Fibroblast of skin of right quadriceps (primary cell): Measurements from ENCODE around the gene ITPR1.

Experiments used
- DNase-seq: peaks from one replicate; pipeline ENCODE4 v3.0.0-alpha.2; 2013

ITPR1 gene

GRCh38 chr3:4729061-4729973 lies 236.2 kb downstream of the ITPR1 start:
- no peak for DNase-seq

DNA sequence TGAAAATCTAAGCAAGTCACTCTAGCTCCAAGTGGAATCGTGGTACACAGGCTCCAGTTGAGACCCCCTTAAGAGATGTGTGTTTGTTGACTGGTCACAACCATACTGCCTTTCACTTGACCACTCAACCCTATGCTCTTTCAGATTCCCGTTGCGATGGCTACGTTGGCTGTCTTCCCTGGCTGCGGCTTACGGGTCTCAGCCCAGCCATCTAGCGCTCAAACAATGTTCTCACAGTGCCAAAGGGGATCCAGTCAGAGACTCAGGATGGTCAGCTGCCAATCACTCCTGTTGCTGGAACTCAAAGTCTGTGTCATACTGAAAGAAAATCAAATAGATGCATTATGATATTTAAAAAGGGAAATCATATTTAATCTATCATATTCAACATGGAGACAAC lies 237.6 kb downstream of the ITPR1 start:
- DNase-seq, result no peak

GRCh38 chr3:4731543-4732111 lies 238.5 kb downstream of the ITPR1 start:
- DNase-seq, result no peak

DNA sequence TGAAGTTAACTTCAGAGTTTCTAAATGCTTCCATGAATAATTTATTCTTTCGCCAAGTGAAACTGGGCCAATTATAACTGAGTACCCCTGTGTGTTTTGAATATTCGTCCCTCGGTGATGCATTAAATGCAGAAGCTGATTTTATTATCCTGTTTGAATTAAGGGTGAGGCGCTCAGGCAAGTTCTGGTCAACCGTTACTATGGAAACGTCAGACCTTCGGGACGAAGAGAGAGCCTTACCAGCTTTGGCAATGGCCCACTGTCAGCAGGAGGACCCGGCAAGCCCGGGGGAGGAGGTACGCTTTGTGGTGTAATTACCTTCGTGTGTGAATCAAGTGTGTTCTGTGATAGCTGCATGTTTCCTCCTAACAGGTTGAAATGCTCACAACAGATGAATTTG lies 239.8 kb downstream of the ITPR1 start:
- no peak for DNase-seq

GRCh38 chr3:4734454-4734853 lies 241.3 kb downstream of the ITPR1 start:
- DNase-seq, result no peak

GRCh38 chr3:4735243-4735642 lies 242.1 kb downstream of the ITPR1 start:
- DNase-seq, result no peak

DNA sequence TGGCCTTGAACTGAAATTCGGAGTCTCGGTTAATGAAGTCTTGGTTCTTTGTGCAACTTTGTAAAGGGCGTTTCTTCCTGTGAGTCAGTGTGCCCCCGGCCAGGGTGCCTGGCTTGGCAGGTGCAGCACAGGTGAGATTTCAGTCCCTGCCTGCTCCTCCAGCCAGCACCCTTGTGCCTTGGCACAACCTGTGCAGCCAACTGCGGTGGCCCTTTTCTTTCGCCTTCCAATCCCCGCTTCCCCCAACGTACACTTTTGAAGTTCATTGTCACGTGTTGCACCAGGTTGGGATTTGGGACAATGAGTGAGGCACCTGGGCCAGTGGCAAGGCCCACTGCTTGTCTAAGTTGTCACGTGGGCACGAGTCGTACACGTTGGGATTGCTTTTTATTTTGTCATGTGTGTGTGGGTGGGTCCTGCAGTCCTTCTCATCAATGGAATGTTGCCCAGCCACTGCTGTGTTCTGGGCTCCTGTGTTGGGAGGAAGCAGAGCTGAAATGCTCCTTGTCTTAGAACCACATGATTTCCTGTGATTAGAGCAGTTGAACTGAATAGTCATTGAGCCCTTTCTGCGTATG lies 243.2 kb downstream of the ITPR1 start:
- peak; percentile 52 for DNase-seq

- no peak for DNase-seq
Measured at GRCh38 chr3:4738737-4739274, 245.7 kb downstream of the ITPR1 start.

- no peak for DNase-seq
Measured at GRCh38 chr3:4739289-4740236, 246.4 kb downstream of the ITPR1 start.

GRCh38 chr3:4740397-4741105 lies 247.4 kb downstream of the ITPR1 start:
- no peak for DNase-seq

DNA sequence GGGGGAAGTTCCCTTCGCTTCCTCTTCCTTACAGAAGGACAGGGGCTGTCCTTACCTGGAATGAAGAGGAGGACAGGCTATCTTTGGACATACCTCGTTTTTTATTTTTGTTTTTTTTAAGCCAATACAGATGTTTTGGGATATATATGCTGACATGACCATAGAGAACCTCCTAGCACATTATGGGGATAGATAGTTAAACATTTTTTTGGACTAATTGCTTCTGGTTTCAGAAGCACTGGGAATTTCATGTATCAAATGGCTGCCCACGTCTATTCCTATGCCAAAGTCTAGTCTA lies 247.9 kb downstream of the ITPR1 start:
- DNase-seq, result no peak

DNA sequence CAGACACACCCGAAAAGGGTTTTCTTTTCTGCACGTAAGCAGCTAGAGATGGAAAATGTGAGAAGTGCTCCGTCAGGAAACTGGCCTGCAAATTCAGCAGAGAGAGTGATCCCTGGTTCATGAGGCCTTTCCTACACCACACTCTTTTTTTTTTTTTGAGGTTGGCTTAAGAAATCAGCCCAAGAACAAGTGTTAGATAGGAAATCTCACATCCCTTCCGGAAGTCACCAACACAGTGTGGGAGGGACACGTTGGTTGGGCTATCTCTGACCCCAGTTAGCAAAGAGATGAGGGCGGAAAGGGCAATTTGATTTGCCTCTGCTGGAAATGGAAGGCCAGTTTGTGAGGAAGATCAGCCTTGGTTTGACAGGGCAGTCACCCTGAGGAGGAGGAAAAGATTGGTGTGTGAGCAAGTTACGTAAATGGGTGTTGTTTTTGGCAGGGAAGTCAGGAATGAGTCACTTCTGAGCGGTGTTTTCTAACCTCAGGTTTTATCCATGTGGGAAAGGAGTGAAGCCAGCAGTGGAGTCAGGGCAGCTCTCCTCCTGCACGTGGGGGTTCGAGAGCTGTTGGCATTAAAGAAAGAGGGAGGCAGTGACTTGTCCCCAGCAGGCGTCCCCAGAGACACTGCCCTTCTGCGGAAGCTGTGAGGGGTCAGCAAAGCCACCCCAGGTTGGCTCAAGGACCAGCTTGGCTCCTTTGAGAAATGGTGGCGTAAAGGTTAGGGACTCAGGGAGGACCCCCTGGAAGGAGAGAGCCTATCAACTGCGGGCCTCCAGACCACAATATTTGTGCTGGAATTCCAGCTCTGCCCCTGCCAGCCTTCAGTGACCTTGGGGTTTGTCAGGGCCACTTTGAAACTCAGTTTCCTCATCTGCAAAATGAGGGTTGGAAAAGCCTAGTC lies 248.5 kb downstream of the ITPR1 start:
- DNase-seq, result peak; percentile 96

- no peak for DNase-seq
Measured at GRCh38 chr3:4742359-4742758, 249.2 kb downstream of the ITPR1 start.

DNA sequence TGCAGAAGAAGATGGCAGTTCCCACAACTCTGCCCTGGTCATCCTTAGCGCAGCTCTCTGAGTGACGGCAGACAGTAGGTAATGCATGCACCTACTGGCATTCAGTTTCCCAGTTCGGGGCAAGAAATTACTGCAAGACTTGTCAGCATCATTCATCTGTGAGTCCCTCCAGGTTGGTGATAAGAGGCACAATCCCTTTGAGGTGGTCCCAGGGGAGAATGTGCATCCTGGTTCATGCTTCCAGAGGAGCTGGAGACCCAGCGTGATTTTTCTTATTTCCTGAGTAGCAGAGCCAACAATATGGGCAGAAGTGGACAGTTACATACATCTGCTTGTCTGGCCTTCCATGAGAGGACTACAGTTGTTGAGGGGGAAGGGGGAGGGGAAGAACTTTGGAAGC lies 250.2 kb downstream of the ITPR1 start:
- DNase-seq, result no peak

GRCh38 chr3:4744405-4745234 lies 251.5 kb downstream of the ITPR1 start:
- peak; percentile 71 for DNase-seq

GRCh38 chr3:4745235-4745610 lies 252.1 kb downstream of the ITPR1 start:
- DNase-seq, result peak; percentile 72

- peak; percentile 72 for DNase-seq
Measured at GRCh38 chr3:4746241-4746958, 253.3 kb downstream of the ITPR1 start.

DNA sequence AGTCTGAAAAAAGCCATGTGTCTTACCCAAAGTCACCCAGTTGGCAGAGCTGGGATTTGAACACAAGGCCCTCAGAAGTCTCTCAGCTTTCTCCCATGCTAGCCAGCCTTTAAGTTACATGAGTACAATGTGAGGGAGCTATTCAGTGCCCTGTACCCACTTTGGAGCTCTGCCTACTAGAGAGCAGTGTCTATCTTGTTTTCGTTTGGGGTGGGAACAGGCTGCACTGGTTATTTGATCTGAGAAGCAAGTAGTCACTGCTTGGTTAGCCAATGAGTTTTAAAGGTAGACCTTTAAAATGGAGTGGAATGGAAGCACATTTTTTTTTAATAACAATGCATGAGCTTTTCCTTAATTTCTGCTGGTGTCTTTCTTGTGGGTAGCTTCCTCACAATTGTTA lies 255.0 kb downstream of the ITPR1 start:
- no peak for DNase-seq

GRCh38 chr3:4748701-4749378 lies 255.7 kb downstream of the ITPR1 start:
- no peak for DNase-seq
